ENCODE results near the gene PPT1. TPM values are rescaled to one million over a fixed set of nuclear protein-coding genes. Genes with fewer than 3 reads are reported as not detected.

PPT1 gene
- polyA plus RNA-seq, 1 of the 3 experiments (the other 2 are of a cell fraction): 26.0 TPM

DNA sequence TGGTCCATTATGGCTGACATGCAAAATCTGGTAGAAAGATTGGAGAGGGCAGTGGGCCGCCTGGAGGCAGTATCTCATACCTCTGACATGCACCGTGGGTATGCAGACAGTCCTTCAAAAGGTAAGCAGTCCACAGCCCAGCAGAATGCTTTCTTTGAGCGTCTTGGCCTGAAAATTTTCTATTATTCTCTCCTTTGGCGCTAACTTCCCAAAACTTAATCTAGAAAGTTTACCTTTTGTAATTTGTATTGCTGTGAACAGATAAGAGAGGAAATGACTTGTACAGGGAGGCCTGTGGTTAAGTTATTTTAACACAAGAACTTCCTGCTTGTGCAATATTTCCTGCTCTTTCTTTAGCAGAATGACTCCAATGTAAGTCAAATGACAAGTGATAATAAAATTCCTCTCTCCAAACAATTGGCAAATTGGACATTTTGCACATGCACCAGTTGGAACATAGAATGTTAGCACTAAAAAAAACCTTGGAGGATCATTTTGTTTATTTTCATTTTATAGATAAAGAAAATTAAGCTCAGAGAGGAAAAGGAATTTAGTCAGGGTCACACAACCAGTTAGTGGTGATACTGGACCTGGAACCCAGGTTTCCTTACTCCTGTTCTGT is 37.6 kb downstream of the PPT1 start:
- peaks cover 58 to 68% of the 10 kb centered on the region in 2 experiments for H3K36me3 ChIP-seq (replicated peaks in 1 of 2; ENCODE audit: control insufficient read depth in 1 of 2, insufficient read depth in 2 of 2, low read length in 1 of 2)
- ChIA-PET POLR2A (no interaction called here), CTCF (interaction anchor here (0.8 to 1.3 kb wide), 3 partner anchors 18 to 84 kb away, joined by 3 to 5 read pairs (median 4); no protein-coding TSS in a partner anchor)
- peaks cover 0 to 26% of the 10 kb centered on the region in 2 experiments; a peak in 3 of 4 replicates for H3K4me1 ChIP-seq (ENCODE audit: control insufficient read depth in 1 of 2, insufficient read depth in 2 of 2, low read depth in 1 of 2, low read length in 1 of 2)
- no peak overlapping the region for H2AFZ ChIP-seq (ENCODE audit: low read depth)
- peaks cover 25% of the 10 kb centered on the region for H3F3A ChIP-seq (replicated peaks; ENCODE audit: insufficient read depth)
- H3K79me2 ChIP-seq (ENCODE audit: insufficient read depth): peaks cover 96% of the 10 kb centered on the region
- no peaks in the 10 kb centered on the region for H3K27me3 ChIP-seq (ENCODE audit: insufficient read depth)
- no peaks in the 10 kb centered on the region for H3K9me3 ChIP-seq
- no peak overlapping the region for H3K9ac ChIP-seq
- DNase-seq: no peak
- H3K4me2 ChIP-seq: no peak overlapping the region
- WGBS (ENCODE audit: low lambda C conversion rate): 90% methylated on average over 4 of the region's 4 CpGs
- H3K4me3 ChIP-seq (ENCODE audit: low read depth in 2 of 2, low read length in 1 of 2): no peak overlapping the region
- TF ChIP-seq, protein P1, sequence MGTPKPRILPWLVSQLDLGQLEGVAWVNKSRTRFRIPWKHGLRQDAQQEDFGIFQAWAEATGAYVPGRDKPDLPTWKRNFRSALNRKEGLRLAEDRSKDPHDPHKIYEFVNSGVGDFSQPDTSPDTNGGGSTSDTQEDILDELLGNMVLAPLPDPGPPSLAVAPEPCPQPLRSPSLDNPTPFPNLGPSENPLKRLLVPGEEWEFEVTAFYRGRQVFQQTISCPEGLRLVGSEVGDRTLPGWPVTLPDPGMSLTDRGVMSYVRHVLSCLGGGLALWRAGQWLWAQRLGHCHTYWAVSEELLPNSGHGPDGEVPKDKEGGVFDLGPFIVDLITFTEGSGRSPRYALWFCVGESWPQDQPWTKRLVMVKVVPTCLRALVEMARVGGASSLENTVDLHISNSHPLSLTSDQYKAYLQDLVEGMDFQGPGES (IDR thresholded peaks at IDR 0.05; ENCODE audit: low read depth, low read length): no peak
- TF ChIP-seq, protein P2, sequence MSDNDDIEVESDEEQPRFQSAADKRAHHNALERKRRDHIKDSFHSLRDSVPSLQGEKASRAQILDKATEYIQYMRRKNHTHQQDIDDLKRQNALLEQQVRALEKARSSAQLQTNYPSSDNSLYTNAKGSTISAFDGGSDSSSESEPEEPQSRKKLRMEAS (IDR thresholded peaks at IDR 0.05; ENCODE audit: low read depth): no peak
- TF ChIP-seq EP300 (IDR thresholded peaks at IDR 0.05; ENCODE audit: borderline replicate concordance in 1 of 2, low read depth in 1 of 2, low read length in 1 of 2) (no peak), RXRA (IDR thresholded peaks at IDR 0.05; ENCODE audit: borderline replicate concordance, low read depth) (no peak), RCOR1 (IDR thresholded peaks at IDR 0.05; ENCODE audit: low read length) (no peak), SIN3A (IDR thresholded peaks at IDR 0.05; ENCODE audit: borderline replicate concordance, low read depth, low read length) (no peak), SMC3 (IDR thresholded peaks at IDR 0.05; ENCODE audit: low read depth, low read length) (no peak), GABPA (IDR thresholded peaks at IDR 0.05; ENCODE audit: low read depth) (no peak), NRF1 (IDR thresholded peaks at IDR 0.05; ENCODE audit: low read depth, low read length) (no peak), EZH2phosphoT487 (IDR thresholded peaks at IDR 0.05; ENCODE audit: borderline replicate concordance, low read depth) (no peak), FOSL2 (IDR thresholded peaks at IDR 0.05; ENCODE audit: borderline replicate concordance, low read depth) (no peak), JUND (IDR thresholded peaks at IDR 0.05) (no peak)
- TF ChIP-seq, protein P3, sequence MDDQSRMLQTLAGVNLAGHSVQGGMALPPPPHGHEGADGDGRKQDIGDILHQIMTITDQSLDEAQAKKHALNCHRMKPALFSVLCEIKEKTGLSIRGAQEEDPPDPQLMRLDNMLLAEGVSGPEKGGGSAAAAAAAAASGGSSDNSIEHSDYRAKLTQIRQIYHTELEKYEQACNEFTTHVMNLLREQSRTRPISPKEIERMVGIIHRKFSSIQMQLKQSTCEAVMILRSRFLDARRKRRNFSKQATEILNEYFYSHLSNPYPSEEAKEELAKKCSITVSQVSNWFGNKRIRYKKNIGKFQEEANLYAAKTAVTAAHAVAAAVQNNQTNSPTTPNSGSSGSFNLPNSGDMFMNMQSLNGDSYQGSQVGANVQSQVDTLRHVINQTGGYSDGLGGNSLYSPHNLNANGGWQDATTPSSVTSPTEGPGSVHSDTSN (IDR thresholded peaks at IDR 0.05): no peak
- TF ChIP-seq, protein P4, sequence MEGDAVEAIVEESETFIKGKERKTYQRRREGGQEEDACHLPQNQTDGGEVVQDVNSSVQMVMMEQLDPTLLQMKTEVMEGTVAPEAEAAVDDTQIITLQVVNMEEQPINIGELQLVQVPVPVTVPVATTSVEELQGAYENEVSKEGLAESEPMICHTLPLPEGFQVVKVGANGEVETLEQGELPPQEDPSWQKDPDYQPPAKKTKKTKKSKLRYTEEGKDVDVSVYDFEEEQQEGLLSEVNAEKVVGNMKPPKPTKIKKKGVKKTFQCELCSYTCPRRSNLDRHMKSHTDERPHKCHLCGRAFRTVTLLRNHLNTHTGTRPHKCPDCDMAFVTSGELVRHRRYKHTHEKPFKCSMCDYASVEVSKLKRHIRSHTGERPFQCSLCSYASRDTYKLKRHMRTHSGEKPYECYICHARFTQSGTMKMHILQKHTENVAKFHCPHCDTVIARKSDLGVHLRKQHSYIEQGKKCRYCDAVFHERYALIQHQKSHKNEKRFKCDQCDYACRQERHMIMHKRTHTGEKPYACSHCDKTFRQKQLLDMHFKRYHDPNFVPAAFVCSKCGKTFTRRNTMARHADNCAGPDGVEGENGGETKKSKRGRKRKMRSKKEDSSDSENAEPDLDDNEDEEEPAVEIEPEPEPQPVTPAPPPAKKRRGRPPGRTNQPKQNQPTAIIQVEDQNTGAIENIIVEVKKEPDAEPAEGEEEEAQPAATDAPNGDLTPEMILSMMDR (IDR thresholded peaks at IDR 0.05): no peak
- TF ChIP-seq, protein P5, sequence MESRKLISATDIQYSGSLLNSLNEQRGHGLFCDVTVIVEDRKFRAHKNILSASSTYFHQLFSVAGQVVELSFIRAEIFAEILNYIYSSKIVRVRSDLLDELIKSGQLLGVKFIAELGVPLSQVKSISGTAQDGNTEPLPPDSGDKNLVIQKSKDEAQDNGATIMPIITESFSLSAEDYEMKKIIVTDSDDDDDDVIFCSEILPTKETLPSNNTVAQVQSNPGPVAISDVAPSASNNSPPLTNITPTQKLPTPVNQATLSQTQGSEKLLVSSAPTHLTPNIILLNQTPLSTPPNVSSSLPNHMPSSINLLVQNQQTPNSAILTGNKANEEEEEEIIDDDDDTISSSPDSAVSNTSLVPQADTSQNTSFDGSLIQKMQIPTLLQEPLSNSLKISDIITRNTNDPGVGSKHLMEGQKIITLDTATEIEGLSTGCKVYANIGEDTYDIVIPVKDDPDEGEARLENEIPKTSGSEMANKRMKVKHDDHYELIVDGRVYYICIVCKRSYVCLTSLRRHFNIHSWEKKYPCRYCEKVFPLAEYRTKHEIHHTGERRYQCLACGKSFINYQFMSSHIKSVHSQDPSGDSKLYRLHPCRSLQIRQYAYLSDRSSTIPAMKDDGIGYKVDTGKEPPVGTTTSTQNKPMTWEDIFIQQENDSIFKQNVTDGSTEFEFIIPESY (IDR thresholded peaks at IDR 0.05; ENCODE audit: borderline replicate concordance, low read depth): no peak
- H3K9me2 ChIP-seq: no peaks in the 10 kb centered on the region
- peak overlapping the region in 1 of 2 experiments; percentile 15; a peak in 1 of 4 replicates for H3K27ac ChIP-seq (ENCODE audit: low read depth in 2 of 2, low read length in 1 of 2)
- H4K20me1 ChIP-seq (ENCODE audit: insufficient read depth): peaks cover 70% of the 10 kb centered on the region

Data from SK-N-SH (cell line).